H1 (cell line): Measurements from ENCODE around the gene PLSCR5. TPM values are rescaled to one million over a fixed set of nuclear protein-coding genes. Genes with fewer than 3 reads are reported as not detected.

ENCODE experiments used
- CTCF ChIA-PET: fragments of 300-600 bp; sonication (Branson Sonifier 250); formaldehyde crosslinking; loops from one replicate; lab custom pipeline; 2021; ENCODE audit not compliant: partially characterized antibody; lab: Charles Lee
- POLR2A ChIA-PET: fragments of 300-600 bp; sonication (Branson Sonifier 250); formaldehyde crosslinking; loops from one replicate; lab custom pipeline; 2021; ENCODE audit warnings: inconsistent platforms; ENCODE audit not compliant: partially characterized antibody; lab: Charles Lee
- DNase-seq, 2 experiments: peaks; one replicate each; pipeline versions ENCODE4 v3.0.0 to v3.0.0-alpha.2; 2010 to 2022; ENCODE audit warnings: low spot score in 2 of 2, low read depth in 1 of 2, mixed read lengths in 1 of 2
- FAIRE-seq: peaks from 2 replicates; lab custom pipeline; 2011; peaks lifted over from hg19 to GRCh38; lab: Jason Lieb, UNC
- H2AFZ ChIP-seq: 2 replicates; pipeline ENCODE4 v1.8.1; 2012; ENCODE audit warnings: low read length, inconsistent platforms
- H2AK5ac ChIP-seq: 2 replicates; pipeline ENCODE4 v1.6.1; 2013; ENCODE audit warnings: low read depth, low read length
- H2BK120ac ChIP-seq: replicated peaks from 2 replicates; pipeline ENCODE3; 2013; ENCODE audit warnings: low read depth, low read length, inconsistent platforms
- H2BK12ac ChIP-seq: 2 replicates; pipeline ENCODE4 v1.6.1; 2013; ENCODE audit warnings: low read depth, low read length
- H2BK15ac ChIP-seq: 2 replicates; pipeline ENCODE4 v1.6.1; 2013; ENCODE audit warnings: low read length
- H2BK20ac ChIP-seq: 2 replicates; pipeline ENCODE4 v1.6.1; 2013; ENCODE audit warnings: low read length
- H2BK5ac ChIP-seq: 2 replicates; pipeline ENCODE4 v1.6.1; 2013; ENCODE audit warnings: low read depth, low read length
- H3K14ac ChIP-seq: 2 replicates; pipeline ENCODE4 v1.6.1; 2013; ENCODE audit warnings: inconsistent platforms; ENCODE audit not compliant: insufficient read length
- H3K18ac ChIP-seq: 2 replicates; pipeline ENCODE4 v1.6.1; 2013; ENCODE audit warnings: low read length; ENCODE audit errors: extremely low read depth
- H3K23ac ChIP-seq: 2 replicates; pipeline ENCODE4 v1.6.1; 2013; ENCODE audit warnings: inconsistent platforms; ENCODE audit not compliant: insufficient read length
- H3K23me2 ChIP-seq: 2 replicates; pipeline ENCODE4 v1.6.1; 2013; ENCODE audit warnings: low read depth, low read length
- H3K27ac ChIP-seq: 2 replicates; pipeline ENCODE4 v1.6.1; 2011; ENCODE audit warnings: low read depth, low read length, inconsistent platforms
- H3K27me3 ChIP-seq, 4 experiments: replicated peaks in 1 of 4; 1 replicate in 1 of 4; 2 replicates in 3 of 4; pipeline versions ENCODE4 v1.6.1 to v1.8.1; 2011 to 2013; ENCODE audit warnings: low read length in 3 of 4, mild to moderate bottlenecking in 3 of 4, inconsistent platforms in 2 of 4, mixed read lengths in 2 of 4, moderate library complexity in 1 of 4; ENCODE audit not compliant: control insufficient read depth in 3 of 4, insufficient read depth in 3 of 4; ENCODE audit errors: extremely low read depth in 1 of 4
- H3K36me3 ChIP-seq, 4 experiments: 2 replicates each; pipeline versions ENCODE4 v1.6.1 to v1.8.1; 2011 to 2013; ENCODE audit warnings: mild to moderate bottlenecking in 4 of 4, low read length in 3 of 4, moderate library complexity in 2 of 4, control low read depth in 1 of 4, inconsistent platforms in 1 of 4; ENCODE audit not compliant: insufficient read depth in 4 of 4, control insufficient read depth in 2 of 4
- H3K4ac ChIP-seq: replicated peaks from 2 replicates; pipeline ENCODE3; 2013; ENCODE audit warnings: low read length, low read depth, mixed read lengths, inconsistent platforms; ENCODE audit not compliant: insufficient read length
- H3K4me1 ChIP-seq, 4 experiments: replicated peaks in 1 of 4; 1 replicate in 1 of 4; 2 replicates in 3 of 4; pipeline versions ENCODE4 v1.6.1 to v1.8.1; 2011 to 2013; ENCODE audit warnings: low read length in 3 of 4, inconsistent platforms in 2 of 4, mixed read lengths in 1 of 4; ENCODE audit not compliant: insufficient read depth in 4 of 4, control insufficient read depth in 3 of 4
- H3K4me2 ChIP-seq, 2 experiments: 2 replicates each; pipeline versions ENCODE4 v1.6.1 to v1.8.1; 2011 to 2013; ENCODE audit warnings: low read depth in 2 of 2, low read length in 2 of 2, control low read depth in 1 of 2, inconsistent platforms in 1 of 2, mild to moderate bottlenecking in 1 of 2; ENCODE audit not compliant: insufficient read depth in 1 of 2
- H3K4me3 ChIP-seq, 4 experiments: fragments of 200-600, 300-600 bp in 1 of 4; sonication (generic), shearing (Covaris generic), sonication (Bioruptor Twin) in 1 of 4; 2 replicates each; pipeline versions ENCODE4 v1.5.1 to v1.8.1; 2011 to 2016; ENCODE audit warnings: low read length in 4 of 4, low read depth in 3 of 4, control low read depth in 2 of 4, inconsistent platforms in 2 of 4, mild to moderate bottlenecking in 2 of 4, mixed read lengths in 1 of 4, moderate library complexity in 1 of 4; ENCODE audit not compliant: insufficient read depth in 2 of 4; ENCODE audit errors: extremely low read depth in 1 of 4
- H3K56ac ChIP-seq: replicated peaks from 2 replicates; pipeline ENCODE3; 2013; ENCODE audit warnings: low read depth, mild to moderate bottlenecking, mixed read lengths, low read length, inconsistent platforms; ENCODE audit not compliant: insufficient read length
- H3K79me1 ChIP-seq: 2 replicates; pipeline ENCODE4 v1.6.1; 2013; ENCODE audit warnings: low read depth, low read length, control low read depth
- H3K79me2 ChIP-seq, 2 experiments: 2 replicates each; pipeline versions ENCODE4 v1.6.1 to v1.8.1; 2012 to 2013; ENCODE audit warnings: low read length in 2 of 2, mild to moderate bottlenecking in 2 of 2, inconsistent platforms in 1 of 2; ENCODE audit not compliant: insufficient read depth in 2 of 2, control insufficient read depth in 1 of 2
- H3K9ac ChIP-seq, 4 experiments: replicated peaks in 1 of 4; 1 replicate in 1 of 4; 2 replicates in 3 of 4; pipeline versions ENCODE4 v1.6.1 to v1.8.1; 2011 to 2013; ENCODE audit warnings: low read depth in 3 of 4, low read length in 3 of 4, control low read depth in 2 of 4, mild to moderate bottlenecking in 2 of 4, moderate library complexity in 2 of 4, inconsistent platforms in 1 of 4; ENCODE audit errors: extremely low read depth in 1 of 4
- H3K9me3 ChIP-seq, 2 experiments: 2 replicates each; pipeline versions ENCODE4 v1.6.1 to v1.8.1; 2012 to 2013; ENCODE audit warnings: mild to moderate bottlenecking in 2 of 2, moderate library complexity in 2 of 2, control low read depth in 1 of 2, inconsistent platforms in 1 of 2, low read depth in 1 of 2, low read length in 1 of 2, mixed read lengths in 1 of 2; ENCODE audit not compliant: insufficient read depth in 2 of 2
- H4K20me1 ChIP-seq, 2 experiments: replicated peaks in 1 of 2; 2 replicates each; pipeline versions ENCODE3 to v1.8.1; 2011 to 2013; ENCODE audit warnings: inconsistent platforms in 2 of 2, low read length in 2 of 2, mild to moderate bottlenecking in 1 of 2; ENCODE audit not compliant: insufficient read depth in 2 of 2, control insufficient read depth in 1 of 2
- H4K5ac ChIP-seq: 2 replicates; pipeline ENCODE4 v1.6.1; 2013; ENCODE audit warnings: low read length, low read depth, mixed read lengths, inconsistent platforms; ENCODE audit not compliant: insufficient read length
- H4K8ac ChIP-seq: 2 replicates; pipeline ENCODE4 v1.8.0; 2013; ENCODE audit warnings: mild to moderate bottlenecking, moderate library complexity, low read length, inconsistent platforms; ENCODE audit not compliant: insufficient read depth; ENCODE audit errors: extremely low read depth
- H4K91ac ChIP-seq: replicated peaks from 2 replicates; pipeline ENCODE3; 2013; ENCODE audit warnings: low read length, mixed read lengths, inconsistent platforms; ENCODE audit not compliant: insufficient read length
- GABPA ChIP-seq: IDR thresholded peaks from 2 replicates; pipeline ENCODE4 v1.6.1; 2011; ENCODE audit warnings: mild to moderate bottlenecking, low read length, moderate library complexity, borderline replicate concordance; ENCODE audit not compliant: insufficient read depth
- POLR2A ChIP-seq, 2 experiments: IDR thresholded peaks; 1 replicate in 1 of 2; 2 replicates in 1 of 2; pipeline ENCODE4 v1.6.1; 2011; ENCODE audit warnings: low read depth in 2 of 2, low read length in 2 of 2, mild to moderate bottlenecking in 2 of 2; ENCODE audit errors: control extremely low read depth in 1 of 2
- SIRT6 ChIP-seq: IDR thresholded peaks from one replicate; pipeline ENCODE4 v1.7.1; 2012; ENCODE audit warnings: low read length, inconsistent platforms
- WGBS, 2 experiments: shearing (Covaris generic) in 1 of 2; methylation state at CpG; one replicate each; pipeline versions ENCODE4 v1.1.6 to v1.1.7; 2013 to 2015; ENCODE audit warnings: low lambda C conversion rate in 2 of 2, mixed read lengths in 2 of 2, inconsistent platforms in 1 of 2, low coverage in 1 of 2, missing lambda C conversion rate in 1 of 2; ENCODE audit not compliant: insufficient replicate concordance in 2 of 2, insufficient coverage in 1 of 2, insufficient read length in 1 of 2; ENCODE audit errors: extremely low coverage in 1 of 2, missing lambda C conversion rate in 1 of 2; 5-methylcytosine and 5-hydroxymethylcytosine counted together
- polyA plus RNA-seq, 7 experiments: library from polyadenylated mRNA; depleted of rRNA in 3 of 7; stranded (reverse) in 5 of 7; unstranded in 2 of 7; fragments of >200 nt in 5 of 7; fragments of 200-250 nt in 2 of 7; gene quantifications; 1 replicate in 5 of 7; 2 replicates in 1 of 7; 4 replicates in 1 of 7; pipeline versions ENCODE4 v1.2.1 to v1.2.3, GENCODE V29; 2011 to 2013; ENCODE audit warnings: missing spikeins in 2 of 7, mixed read lengths in 2 of 7
- total RNA-seq: library from RNA; stranded (reverse); fragmentation: NEBNext Ultra II Directional; extraction: Animal tissue kit (Norgen Biotek cat#: 25700); gene quantifications from 2 replicates; pipeline ENCODE4 v1.2.1, GENCODE V29; 2021
- TF ChIP-seq, protein P1 (sequence below): IDR thresholded peaks from 2 replicates; pipeline ENCODE4 v1.6.1; 2011; ENCODE audit warnings: low read length, improper control_type of control experiment
- TF ChIP-seq, protein P2 (sequence below): IDR thresholded peaks from 2 replicates; pipeline ENCODE4 v1.6.1; 2012; ENCODE audit warnings: low read length, inconsistent platforms

PLSCR5 gene
- total and polyA plus RNA-seq, 2 of the 8 experiments (the other 6 are each of a cell fraction or from before 2014, with no cell fraction given) = not detected

DNA sequence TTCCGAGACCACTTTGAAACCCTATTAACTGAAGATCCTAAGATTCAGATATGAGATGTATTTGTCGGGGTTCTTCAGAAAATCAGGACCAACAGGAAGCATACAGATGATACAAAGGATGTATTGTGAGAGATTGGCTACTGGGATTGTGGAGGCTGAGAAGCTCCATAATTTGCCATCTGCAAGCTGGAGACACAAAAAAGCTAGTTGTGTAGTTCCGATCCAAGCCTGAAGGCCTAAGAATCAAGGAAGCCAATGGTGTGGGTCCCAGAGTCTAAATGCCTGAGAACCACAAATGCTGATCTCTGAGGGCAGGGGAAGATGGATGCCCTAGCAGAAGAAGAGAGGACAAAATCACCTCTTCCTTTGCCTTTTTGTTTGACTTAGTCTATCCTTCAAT is 49.8 kb downstream of the PLSCR5 start:
- POLR2A ChIA-PET = no interaction called here
- Histone ChIP-seq H3K4me1 (peaks cover 0 to 3% (median 0%) of the 10 kb centered on the region in 4 experiments; a peak in 1 of 7 replicates), H2BK15ac (no peak overlapping the region), H4K91ac (no peak overlapping the region), H4K8ac (no peak overlapping the region), H3K27ac (no peak overlapping the region), H3K14ac (no peak overlapping the region), H3K4ac (no peak overlapping the region), H4K20me1 (no peaks in the 10 kb centered on the region), H3K36me3 (no peaks in the 10 kb centered on the region), H3K79me2 (no peaks in the 10 kb centered on the region), H2BK120ac (no peak overlapping the region), H2BK5ac (no peak overlapping the region), H3K56ac (no peak overlapping the region), H3K18ac (no peak overlapping the region), H2BK12ac (no peak overlapping the region), H2BK20ac (peak overlapping the region; percentile 81; the same call in 1 of the 2 replicates), H3K23me2 (no peaks in the 10 kb centered on the region), H3K27me3 (no peaks in the 10 kb centered on the region), H4K5ac (no peak overlapping the region), H2AK5ac (no peak overlapping the region), H3K79me1 (no peaks in the 10 kb centered on the region), H3K9me3 (peaks cover 0 to 7% of the 10 kb centered on the region in 2 experiments; a peak in 1 of 4 replicates), H3K4me2 (no peak overlapping the region), H3K9ac (no peak overlapping the region), H3K23ac (no peak overlapping the region), H3K4me3 (no peak overlapping the region), H2AFZ (no peak overlapping the region)
- no peak for DNase-seq
- WGBS, 2 experiments = 96% methylated on average over 3 of the region's 3 CpGs; no CpG with 5 or more reads in 1 of the 2 experiments
- no peak for FAIRE-seq
- TF ChIP-seq, protein P1, sequence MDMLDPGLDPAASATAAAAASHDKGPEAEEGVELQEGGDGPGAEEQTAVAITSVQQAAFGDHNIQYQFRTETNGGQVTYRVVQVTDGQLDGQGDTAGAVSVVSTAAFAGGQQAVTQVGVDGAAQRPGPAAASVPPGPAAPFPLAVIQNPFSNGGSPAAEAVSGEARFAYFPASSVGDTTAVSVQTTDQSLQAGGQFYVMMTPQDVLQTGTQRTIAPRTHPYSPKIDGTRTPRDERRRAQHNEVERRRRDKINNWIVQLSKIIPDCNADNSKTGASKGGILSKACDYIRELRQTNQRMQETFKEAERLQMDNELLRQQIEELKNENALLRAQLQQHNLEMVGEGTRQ = no peak
- TF ChIP-seq GABPA (no peak), SIRT6 (no peak), POLR2A (IDR thresholded peaks at IDR 0.05; ENCODE audit: control extremely low read depth in 1 of 2, low read depth in 2 of 2, low read length in 2 of 2) (no peak)
- TF ChIP-seq, protein P2, sequence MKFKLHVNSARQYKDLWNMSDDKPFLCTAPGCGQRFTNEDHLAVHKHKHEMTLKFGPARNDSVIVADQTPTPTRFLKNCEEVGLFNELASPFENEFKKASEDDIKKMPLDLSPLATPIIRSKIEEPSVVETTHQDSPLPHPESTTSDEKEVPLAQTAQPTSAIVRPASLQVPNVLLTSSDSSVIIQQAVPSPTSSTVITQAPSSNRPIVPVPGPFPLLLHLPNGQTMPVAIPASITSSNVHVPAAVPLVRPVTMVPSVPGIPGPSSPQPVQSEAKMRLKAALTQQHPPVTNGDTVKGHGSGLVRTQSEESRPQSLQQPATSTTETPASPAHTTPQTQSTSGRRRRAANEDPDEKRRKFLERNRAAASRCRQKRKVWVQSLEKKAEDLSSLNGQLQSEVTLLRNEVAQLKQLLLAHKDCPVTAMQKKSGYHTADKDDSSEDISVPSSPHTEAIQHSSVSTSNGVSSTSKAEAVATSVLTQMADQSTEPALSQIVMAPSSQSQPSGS = no peak
- CTCF ChIA-PET = interaction anchor here (0.8 kb wide), 1 partner anchor 34 kb away, joined by 3 read pairs; no protein-coding TSS in a partner anchor
